ENCODE results near the gene UNC13B.

UNC13B gene

DNA sequence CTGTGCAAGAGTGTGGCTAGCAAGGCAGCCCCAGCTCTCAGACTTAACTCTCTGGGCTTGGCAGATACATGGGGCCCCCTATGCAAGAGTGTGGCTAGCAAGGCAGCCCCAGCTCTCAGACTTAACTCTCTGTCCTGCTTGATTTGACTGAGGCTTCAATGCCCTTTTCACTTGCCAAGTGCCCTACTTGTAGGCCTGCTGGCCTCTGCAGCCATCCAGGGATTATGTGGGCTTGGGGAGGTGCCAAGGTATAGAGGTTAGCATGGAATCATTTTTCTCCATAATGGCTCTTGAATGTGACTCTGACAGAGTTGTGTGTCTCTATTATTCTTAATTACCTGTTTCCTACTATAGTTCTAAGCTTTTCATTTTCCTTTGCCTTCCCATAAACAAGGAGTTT is 212.6 kb downstream of the UNC13B start:
- TF ChIP-seq POLR2AphosphoS5 (IDR thresholded peaks at IDR 0.05; ENCODE audit: low read depth, low read length): no peak
- no peak for TF ChIP-seq POLR2A (IDR thresholded peaks at IDR 0.05; ENCODE audit: low read depth, low read length)
- no peak for TF ChIP-seq TAF1 (IDR thresholded peaks at IDR 0.05; ENCODE audit: borderline replicate concordance, low read depth, low read length)
- DNase-seq (ENCODE audit: insufficient read length): no peak
- no peak for FAIRE-seq

DNA sequence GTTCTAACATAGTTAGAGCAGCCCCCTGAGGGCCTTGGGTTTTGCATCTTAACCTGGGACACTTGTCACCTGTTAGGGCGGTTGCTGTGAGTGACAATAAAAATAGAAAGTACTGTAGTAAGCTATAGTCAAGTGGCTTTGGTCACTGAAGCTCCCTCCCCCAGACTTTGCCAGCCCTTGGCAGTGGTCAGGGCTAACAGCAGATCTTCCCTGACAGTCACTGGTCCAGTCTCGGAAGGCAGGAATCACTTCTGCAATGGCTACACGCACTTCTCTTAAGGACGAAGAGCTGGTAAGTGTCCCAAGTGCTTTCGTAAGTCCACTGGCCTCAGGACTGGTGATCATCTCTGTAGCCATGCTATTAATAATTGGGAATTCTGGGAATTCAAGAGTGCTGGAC is 213.1 kb downstream of the UNC13B start:
- FAIRE-seq (no peak), DNase-seq (ENCODE audit: insufficient read length) (no peak)
- no peak for TF ChIP-seq POLR2AphosphoS5 (IDR thresholded peaks at IDR 0.05; ENCODE audit: low read depth, low read length)
- TF ChIP-seq TAF1 (IDR thresholded peaks at IDR 0.05; ENCODE audit: borderline replicate concordance, low read depth, low read length): no peak
- TF ChIP-seq POLR2A (IDR thresholded peaks at IDR 0.05; ENCODE audit: low read depth, low read length): no peak

DNA sequence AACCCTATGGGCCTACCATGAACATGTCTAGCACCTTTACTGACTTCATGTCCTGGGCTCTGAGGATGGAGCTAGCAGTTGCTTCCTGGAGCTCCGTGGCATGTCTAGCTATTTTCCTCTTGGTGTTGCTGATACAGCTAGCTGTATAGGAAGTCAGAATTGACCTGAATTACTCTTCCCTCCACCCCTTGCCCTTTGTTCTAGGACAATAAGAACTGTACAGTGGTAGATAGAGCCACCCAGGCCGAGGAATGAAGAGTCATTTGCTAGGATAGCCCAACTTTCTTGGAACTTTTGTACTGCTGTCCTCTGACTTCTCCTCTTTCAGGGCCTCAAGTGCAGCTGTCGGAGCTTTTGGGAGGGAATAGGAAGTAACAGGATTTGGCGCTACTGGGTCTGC is 218.2 kb downstream of the UNC13B start:
- DNase-seq (ENCODE audit: insufficient read length) (no peak), FAIRE-seq (no peak)
- no peak for TF ChIP-seq POLR2A (IDR thresholded peaks at IDR 0.05; ENCODE audit: low read depth, low read length)
- TF ChIP-seq TAF1 (IDR thresholded peaks at IDR 0.05; ENCODE audit: borderline replicate concordance, low read depth, low read length): no peak
- TF ChIP-seq POLR2AphosphoS5 (IDR thresholded peaks at IDR 0.05; ENCODE audit: low read depth, low read length): no peak

GRCh38 chr9:35380619-35381018 is 218.8 kb downstream of the UNC13B start:
- TF ChIP-seq TAF1 (IDR thresholded peaks at IDR 0.05; ENCODE audit: borderline replicate concordance, low read depth, low read length) (no peak), POLR2A (IDR thresholded peaks at IDR 0.05; ENCODE audit: low read depth, low read length) (no peak), POLR2AphosphoS5 (IDR thresholded peaks at IDR 0.05; ENCODE audit: low read depth, low read length) (no peak)
- no peak for FAIRE-seq
- DNase-seq (ENCODE audit: insufficient read length): no peak

- no peak for DNase-seq (ENCODE audit: insufficient read length)
- FAIRE-seq: no peak
- no peak for TF ChIP-seq TAF1 (IDR thresholded peaks at IDR 0.05; ENCODE audit: borderline replicate concordance, low read depth, low read length)
- TF ChIP-seq POLR2A (IDR thresholded peaks at IDR 0.05; ENCODE audit: low read depth, low read length): no peak
- TF ChIP-seq POLR2AphosphoS5 (IDR thresholded peaks at IDR 0.05; ENCODE audit: low read depth, low read length): no peak
Measured at GRCh38 chr9:35385042-35385441, 223.2 kb downstream of the UNC13B start.

- FAIRE-seq: no peak
Measured at GRCh38 chr9:35395076-35395705, 233.4 kb downstream of the UNC13B start.

DNA sequence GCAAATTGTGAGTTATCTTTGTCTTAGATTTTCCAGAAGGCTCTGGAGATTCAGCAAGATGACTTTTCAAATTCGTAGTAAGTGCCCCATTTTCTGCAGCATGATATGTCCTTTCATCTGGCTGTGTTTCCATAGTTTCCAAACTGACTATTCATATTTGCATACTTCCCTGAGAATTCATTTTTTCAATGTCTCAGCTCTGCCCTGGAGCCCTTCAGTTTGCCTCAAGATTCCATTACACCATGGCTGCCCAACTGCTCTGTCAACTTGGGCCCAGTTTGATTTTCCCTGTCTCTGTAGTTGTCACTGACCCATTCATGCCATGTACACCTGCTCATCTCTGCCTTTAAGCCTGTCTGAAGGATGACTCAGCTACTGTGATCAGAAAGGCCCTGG is 233.9 kb downstream of the UNC13B start:
- DNase-seq (ENCODE audit: insufficient read length) (no peak), FAIRE-seq (no peak)
- TF ChIP-seq TAF1 (IDR thresholded peaks at IDR 0.05; ENCODE audit: borderline replicate concordance, low read depth, low read length): no peak
- TF ChIP-seq POLR2AphosphoS5 (IDR thresholded peaks at IDR 0.05; ENCODE audit: low read depth, low read length): no peak
- no peak for TF ChIP-seq POLR2A (IDR thresholded peaks at IDR 0.05; ENCODE audit: low read depth, low read length)

More at GRCh38 chr9:35395076-35395705, 233.4 kb downstream of the UNC13B start:
- no peak for TF ChIP-seq POLR2AphosphoS5 (IDR thresholded peaks at IDR 0.05; ENCODE audit: low read depth, low read length)
- TF ChIP-seq POLR2A (IDR thresholded peaks at IDR 0.05; ENCODE audit: low read depth, low read length): no peak
- no peak for TF ChIP-seq TAF1 (IDR thresholded peaks at IDR 0.05; ENCODE audit: borderline replicate concordance, low read depth, low read length)
- DNase-seq (ENCODE audit: insufficient read length): no peak

DNA sequence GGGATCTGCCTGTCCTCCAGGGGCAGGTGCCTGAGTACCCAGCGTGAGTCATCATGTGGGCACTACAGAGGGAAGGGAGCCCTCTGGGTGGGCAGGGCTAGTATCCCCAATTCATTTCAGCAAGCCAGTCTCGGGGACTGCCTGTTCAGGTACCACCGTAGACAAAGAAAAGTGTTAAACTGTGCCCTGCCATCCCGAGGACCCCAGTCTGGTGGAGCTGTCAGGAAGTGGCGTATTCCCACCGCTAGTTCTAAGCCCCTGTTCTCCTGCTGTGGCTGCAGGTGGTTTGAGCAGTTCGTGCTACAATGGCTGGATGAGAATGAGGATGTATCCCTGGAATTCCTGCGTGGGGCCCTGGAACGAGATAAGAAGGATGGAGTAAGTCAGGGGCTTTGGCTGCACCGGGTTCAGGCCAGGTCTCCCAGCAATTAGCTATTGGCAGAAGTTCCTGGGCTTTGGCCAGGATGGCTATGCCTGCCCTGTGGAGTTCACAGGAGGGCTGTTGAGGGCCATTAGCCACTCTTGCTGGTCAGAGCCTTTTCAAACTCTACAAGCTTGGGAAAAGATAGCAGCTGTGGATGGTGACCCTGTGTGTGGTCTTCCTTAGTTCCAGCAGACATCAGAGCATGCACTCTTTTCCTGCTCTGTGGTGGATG is 234.9 kb downstream of the UNC13B start:
- TF ChIP-seq TAF1 (IDR thresholded peaks at IDR 0.05; ENCODE audit: borderline replicate concordance, low read depth, low read length): no peak
- TF ChIP-seq POLR2A (IDR thresholded peaks at IDR 0.05; ENCODE audit: low read depth, low read length): no peak
- TF ChIP-seq POLR2AphosphoS5 (IDR thresholded peaks at IDR 0.05; ENCODE audit: low read depth, low read length): no peak

DNA sequence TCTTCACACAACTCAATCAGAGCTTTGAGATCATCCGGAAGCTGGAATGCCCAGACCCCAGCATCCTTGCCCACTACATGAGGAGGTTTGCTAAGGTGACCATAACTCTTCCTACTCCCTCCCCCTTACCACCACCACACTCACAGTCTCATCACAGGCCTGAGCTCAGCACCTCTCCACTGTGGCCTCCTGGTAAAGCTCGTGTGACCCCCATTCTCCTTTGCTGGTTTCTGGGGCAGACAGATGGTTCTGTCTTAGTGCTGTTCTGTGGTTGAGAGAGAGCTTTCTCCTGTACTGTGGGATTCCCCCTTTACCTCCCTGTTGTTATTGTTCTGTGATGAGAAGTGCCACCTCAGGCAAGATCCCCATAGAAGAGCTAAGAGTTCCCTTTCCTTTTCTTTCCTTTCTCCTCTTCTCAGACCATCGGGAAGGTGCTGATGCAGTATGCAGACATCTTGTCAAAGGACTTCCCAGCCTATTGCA is 235.4 kb downstream of the UNC13B start:
- no peak for TF ChIP-seq TAF1 (IDR thresholded peaks at IDR 0.05; ENCODE audit: borderline replicate concordance, low read depth, low read length)
- no peak for TF ChIP-seq POLR2AphosphoS5 (IDR thresholded peaks at IDR 0.05; ENCODE audit: low read depth, low read length)
- no peak for TF ChIP-seq POLR2A (IDR thresholded peaks at IDR 0.05; ENCODE audit: low read depth, low read length)
- no peak for FAIRE-seq

More for the DNA sequence above, 234.9 kb downstream of the UNC13B start:
- FAIRE-seq (no peak), DNase-seq (ENCODE audit: insufficient read length) (no peak)

DNA sequence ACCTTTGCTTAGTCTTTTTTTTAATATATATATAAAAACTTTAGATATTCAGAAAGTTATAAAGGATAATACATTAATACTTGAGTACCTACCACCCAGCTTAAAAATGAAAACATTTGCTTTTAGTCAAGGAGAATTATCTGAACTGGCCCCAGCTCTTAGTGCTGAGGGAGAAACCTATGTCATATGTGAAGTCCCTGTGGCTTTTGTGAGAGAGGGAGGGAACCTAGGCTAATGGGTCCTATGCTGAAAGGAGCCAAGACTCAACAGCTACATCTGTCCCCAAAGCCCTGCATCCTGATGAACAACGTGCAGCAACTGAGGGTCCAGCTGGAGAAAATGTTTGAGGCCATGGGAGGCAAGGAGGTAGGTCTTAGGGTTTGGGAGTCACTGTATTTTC is 236.1 kb downstream of the UNC13B start:
- FAIRE-seq: no peak
- no peak for TF ChIP-seq TAF1 (IDR thresholded peaks at IDR 0.05; ENCODE audit: borderline replicate concordance, low read depth, low read length)
- TF ChIP-seq POLR2AphosphoS5 (IDR thresholded peaks at IDR 0.05; ENCODE audit: low read depth, low read length): no peak
- no peak for TF ChIP-seq POLR2A (IDR thresholded peaks at IDR 0.05; ENCODE audit: low read depth, low read length)
- no peak for DNase-seq (ENCODE audit: insufficient read length)

More for the DNA sequence above, 235.4 kb downstream of the UNC13B start:
- DNase-seq (ENCODE audit: insufficient read length): no peak

GRCh38 chr9:35398651-35399335 is 237.0 kb downstream of the UNC13B start:
- FAIRE-seq (no peak), DNase-seq (ENCODE audit: insufficient read length) (no peak)
- no peak for TF ChIP-seq POLR2AphosphoS5 (IDR thresholded peaks at IDR 0.05; ENCODE audit: low read depth, low read length)
- no peak for TF ChIP-seq TAF1 (IDR thresholded peaks at IDR 0.05; ENCODE audit: borderline replicate concordance, low read depth, low read length)
- TF ChIP-seq POLR2A (IDR thresholded peaks at IDR 0.05; ENCODE audit: low read depth, low read length): no peak

Measured in GM12892 (cell line).